GM12874 (cell line): Measurements from ENCODE around the gene NRP1.

Experiments used
- TF ChIP-seq, protein P1 (sequence below): IDR thresholded peaks from 2 replicates; pipeline ENCODE4 v1.5.1; 2011; ENCODE audit warnings: low read depth, mild to moderate bottlenecking, control low read depth, low read length, moderate library complexity; ENCODE audit not compliant: insufficient read depth

NRP1 gene

DNA sequence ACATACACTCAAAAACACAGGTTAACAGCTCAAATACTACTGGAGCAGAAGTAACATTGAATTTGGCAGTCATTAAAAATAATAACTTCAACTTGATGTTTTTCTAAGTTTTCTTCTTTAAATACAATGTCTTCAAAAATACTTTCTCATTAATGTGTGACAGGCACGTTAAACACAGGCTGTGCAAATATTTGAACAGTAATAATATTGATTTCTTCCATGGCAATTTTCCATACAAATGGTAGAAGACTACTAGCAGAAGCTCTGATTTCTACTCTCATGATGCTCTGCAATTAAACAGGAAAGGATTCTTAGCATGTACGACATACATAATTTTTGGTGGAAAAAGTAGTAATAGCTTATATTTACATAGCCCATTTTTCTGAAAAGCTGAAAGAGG, 47.4 kb downstream of the NRP1 start:
- TF ChIP-seq, protein P1, sequence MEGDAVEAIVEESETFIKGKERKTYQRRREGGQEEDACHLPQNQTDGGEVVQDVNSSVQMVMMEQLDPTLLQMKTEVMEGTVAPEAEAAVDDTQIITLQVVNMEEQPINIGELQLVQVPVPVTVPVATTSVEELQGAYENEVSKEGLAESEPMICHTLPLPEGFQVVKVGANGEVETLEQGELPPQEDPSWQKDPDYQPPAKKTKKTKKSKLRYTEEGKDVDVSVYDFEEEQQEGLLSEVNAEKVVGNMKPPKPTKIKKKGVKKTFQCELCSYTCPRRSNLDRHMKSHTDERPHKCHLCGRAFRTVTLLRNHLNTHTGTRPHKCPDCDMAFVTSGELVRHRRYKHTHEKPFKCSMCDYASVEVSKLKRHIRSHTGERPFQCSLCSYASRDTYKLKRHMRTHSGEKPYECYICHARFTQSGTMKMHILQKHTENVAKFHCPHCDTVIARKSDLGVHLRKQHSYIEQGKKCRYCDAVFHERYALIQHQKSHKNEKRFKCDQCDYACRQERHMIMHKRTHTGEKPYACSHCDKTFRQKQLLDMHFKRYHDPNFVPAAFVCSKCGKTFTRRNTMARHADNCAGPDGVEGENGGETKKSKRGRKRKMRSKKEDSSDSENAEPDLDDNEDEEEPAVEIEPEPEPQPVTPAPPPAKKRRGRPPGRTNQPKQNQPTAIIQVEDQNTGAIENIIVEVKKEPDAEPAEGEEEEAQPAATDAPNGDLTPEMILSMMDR: no peak

DNA sequence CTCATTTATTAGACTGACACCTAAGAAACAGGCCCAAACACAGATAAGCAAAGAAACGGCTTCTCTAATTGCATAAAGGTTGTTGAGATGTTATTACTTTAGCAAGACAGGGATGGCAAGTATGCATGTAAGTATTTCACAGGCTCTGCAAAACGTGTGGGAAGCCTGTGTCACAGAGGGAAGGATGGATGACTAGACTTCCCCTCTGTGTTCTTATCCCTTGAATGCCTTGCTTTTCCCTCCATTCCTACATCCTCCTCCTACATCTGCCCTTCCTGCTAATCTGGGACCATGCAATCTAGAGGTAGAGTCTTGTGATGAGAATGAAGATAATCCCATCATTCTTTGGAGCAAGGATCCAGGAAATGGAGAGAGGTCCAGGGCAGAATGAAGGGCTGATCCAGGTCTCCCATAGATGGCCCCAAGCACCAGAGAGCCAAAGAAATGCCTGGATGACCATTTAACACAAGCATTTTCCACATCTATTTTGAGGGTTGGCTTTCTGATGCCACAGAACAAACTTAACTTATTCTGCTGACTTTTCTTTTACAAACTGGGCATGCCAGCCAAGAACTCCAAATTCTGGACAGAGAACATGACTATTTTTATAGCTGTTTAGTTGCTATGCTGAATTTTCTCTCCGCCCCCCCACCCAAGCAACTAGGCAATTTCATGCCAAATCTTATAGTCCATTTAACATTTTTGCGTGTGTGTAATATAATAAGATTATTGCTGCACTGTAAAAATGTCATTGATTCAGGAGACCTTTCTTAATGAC, 48.1 kb downstream of the NRP1 start:
- TF ChIP-seq, protein P1: no peak

DNA sequence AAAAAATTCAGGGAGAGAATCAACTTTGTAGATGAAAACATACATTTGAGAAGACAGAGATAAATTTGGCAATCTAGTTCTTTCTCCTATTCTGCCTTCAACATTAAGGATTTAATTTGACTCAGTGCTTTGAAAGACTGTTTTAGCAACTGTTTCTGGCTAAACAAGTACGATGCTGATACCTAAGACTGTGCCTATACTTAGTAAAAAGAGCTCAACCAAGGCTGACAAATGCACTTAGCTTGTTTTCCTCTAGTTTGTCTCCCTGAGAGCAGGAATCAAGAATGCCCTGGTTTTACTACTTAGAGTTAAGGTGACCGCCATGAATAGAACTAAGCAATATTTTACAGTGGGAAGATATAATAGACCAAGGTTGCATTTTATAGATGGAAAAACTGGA, 49.5 kb downstream of the NRP1 start:
- TF ChIP-seq, protein P1: no peak

DNA sequence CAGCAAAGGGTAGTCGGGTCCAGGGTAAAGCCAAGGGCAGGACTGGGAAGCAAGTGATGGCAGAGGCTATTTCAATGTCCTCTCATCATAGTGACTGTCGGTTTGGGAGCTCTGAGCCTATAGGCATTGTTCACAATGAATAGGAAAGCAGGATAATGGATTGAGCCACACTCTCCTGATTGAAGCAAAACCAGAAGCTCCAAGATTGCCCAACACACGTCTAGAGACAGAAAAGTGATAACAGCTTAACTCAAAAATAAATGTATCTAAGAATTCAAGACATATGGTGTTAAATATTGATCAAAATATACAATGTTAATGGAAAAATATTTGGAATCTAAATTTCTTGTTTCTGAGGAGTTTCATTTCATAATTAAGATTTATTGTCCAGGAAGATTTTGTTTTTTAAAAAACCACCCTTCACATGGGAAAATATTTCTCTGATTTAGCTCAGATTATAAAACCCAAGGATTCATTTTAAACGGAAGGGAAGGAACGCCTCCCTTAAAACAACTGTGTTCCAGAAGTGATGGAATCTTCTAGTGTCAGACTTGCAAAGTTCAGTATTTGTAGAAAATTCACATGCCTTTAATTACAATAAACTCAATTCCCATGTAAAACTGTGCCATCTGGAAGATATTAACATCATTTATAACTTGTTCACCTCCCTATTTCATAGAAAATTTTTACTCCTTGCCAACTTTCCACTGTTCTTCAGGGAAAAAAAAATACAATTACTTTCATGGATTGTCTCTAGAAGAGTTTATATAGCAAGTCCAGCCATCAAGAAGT, 54.5 kb downstream of the NRP1 start:
- TF ChIP-seq, protein P1: no peak

DNA sequence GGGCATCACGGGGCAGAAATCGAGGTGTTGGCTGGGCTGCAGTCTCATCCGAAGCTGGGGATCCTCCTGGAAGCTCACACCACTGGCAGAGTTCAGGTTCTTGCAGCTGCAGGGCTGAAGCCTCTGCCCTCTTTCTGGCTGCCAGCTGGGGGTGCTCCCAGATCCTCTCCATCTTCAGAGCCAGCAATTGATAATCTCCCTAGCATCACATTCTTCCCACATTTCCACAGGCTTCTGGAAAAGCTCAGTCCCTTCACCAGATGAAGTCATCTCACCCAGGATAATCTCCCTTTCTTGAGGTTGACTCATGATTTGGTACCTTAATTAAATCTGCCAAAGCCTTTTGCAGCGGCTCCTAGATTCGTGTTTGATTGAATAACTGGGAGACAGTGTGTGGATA, 55.2 kb downstream of the NRP1 start:
- TF ChIP-seq, protein P1: no peak

DNA sequence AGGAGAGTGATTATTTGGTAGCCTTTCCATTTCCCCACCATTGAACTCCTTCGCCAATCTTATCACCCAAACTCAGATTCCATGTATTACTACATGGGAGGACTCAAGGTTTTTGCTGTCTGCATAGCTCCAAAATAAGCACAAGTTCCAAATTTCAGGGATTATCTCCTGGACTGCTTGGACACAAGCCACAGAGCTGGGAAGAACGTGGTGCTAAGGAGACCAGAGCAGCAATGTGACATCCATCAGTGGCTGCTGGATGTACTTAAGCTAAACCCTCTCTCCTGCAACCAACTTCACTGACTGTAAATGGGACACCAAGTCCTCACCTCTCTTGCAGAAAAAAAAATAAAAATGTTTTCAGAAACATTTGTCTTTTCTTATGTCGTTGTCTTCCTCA, 56.3 kb downstream of the NRP1 start:
- TF ChIP-seq, protein P1: no peak

DNA sequence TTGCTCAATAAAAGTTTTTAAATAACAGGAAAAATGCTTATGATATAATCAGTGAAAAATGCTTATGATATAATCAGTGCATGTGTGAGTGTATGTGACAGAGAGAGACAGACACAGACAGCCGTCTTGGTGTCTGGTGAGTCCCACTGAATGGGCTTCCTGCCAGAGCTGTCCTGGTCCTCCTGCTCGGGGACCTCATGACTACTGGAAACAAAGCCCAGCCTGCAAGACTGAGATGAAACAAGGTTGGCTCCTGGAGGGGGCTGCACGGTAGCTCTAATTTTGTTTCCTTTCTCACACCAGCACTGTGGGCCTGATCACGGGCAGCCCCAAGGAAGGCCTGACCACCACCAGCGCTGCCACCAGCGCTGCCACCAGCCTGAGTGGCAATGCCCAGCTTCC, 57.3 kb downstream of the NRP1 start:
- TF ChIP-seq, protein P1: no peak
